ENCODE data around the gene GPR78. TPM values are rescaled to one million over a fixed set of nuclear protein-coding genes. Genes with fewer than 3 reads are reported as not detected.

Gene GPR78
- total and polyA plus RNA-seq, 2 of the 13 experiments (the other 11 are each of a cell fraction or from before 2014, with no cell fraction given) = 0.01 to 0.07 TPM

DNA sequence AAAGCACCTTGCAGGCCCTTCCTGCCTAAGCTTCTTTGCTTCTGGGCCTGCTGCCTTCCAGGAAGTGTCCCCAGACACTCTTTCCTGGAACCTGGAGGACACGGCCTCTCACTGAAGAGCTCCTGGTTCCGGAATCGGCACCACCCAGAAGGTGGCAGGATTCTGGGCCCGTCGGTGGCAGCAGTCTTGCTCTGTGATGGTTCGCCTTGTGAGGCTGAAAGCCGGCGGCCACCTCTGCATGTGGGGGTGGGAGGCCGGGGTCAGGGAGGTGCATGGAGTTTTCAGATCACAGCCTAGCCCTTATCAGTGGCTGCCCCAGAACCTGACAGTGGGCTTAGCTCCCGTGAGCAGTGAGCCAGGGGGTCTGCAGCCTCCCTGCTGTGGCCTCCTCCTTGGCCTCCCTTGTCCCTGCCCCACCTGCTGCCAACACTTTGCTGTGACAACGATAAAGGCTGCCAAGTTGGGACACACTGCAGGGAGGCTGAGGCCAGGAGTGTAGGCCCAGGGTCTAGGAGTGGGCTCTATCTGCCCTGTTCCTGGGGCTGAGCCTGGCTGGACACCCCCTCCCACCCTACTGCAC, 30.8 kb upstream of the GPR78 start:
- in situ Hi-C loops (cut with HindIII; ENCODE audit: extremely low pct_ligation_motif_present, low pct_unique_long_range_greater_than_20kb) (loop anchor here (10.0 kb wide), 1 partner anchor 75 kb away; no protein-coding TSS in a partner anchor), intact Hi-C loops (cut with micrococcal nuclease; ENCODE audit: unreplicated experiment) (no loop called here)
- no peak for TF ChIP-seq ZNF253 (CRISPR knock-in tag; IDR thresholded peaks at IDR 0.05; ENCODE audit: borderline replicate concordance)
- ChIA-PET CTCF (ENCODE audit: low intra/inter-chr PET ratio, low total read pairs) (no interaction called here), POLR2A (interaction anchor here (0.5 kb wide), 1 partner anchor 19 kb away, joined by 3 read pairs; no protein-coding TSS in a partner anchor)
- no peaks in the 10 kb centered on the region for H3K79me2 ChIP-seq (ENCODE audit: insufficient read depth, low read length)
- FAIRE-seq (no peak), ATAC-seq (no peak), DNase-seq (ENCODE audit: low spot score) (no peak)
- no peaks in the 10 kb centered on the region for H4K20me1 ChIP-seq (ENCODE audit: insufficient read depth, low read length)
- no peak overlapping the region for H3K4me3 ChIP-seq (replicated peaks in 1 of 3; ENCODE audit: insufficient read depth in 1 of 3, low read depth in 2 of 3, low read length in 3 of 3)
- no peak overlapping the region for H3K27ac ChIP-seq (ENCODE audit: extremely low read length, insufficient read depth, low read length)
- H3K9ac ChIP-seq (ENCODE audit: insufficient read depth, low read depth, low read length) = no peak overlapping the region
- H3K4me1 ChIP-seq (ENCODE audit: insufficient read depth, low read length) = no peaks in the 10 kb centered on the region
- H3K27me3 ChIP-seq (ENCODE audit: control insufficient read depth in 1 of 2, insufficient read depth in 2 of 2, low read length in 2 of 2) = peaks cover 2 to 35% of the 10 kb centered on the region in 2 experiments
- no peaks in the 10 kb centered on the region for H3K9me3 ChIP-seq (ENCODE audit: low read length)
- 27% methylated on average over 5 of the region's 11 CpGs for WGBS (ENCODE audit: low lambda C conversion rate)
- no peak overlapping the region for H3K4me2 ChIP-seq (ENCODE audit: low read depth, low read length)
- no peaks in the 10 kb centered on the region for H3K36me3 ChIP-seq (replicated peaks in 1 of 2; ENCODE audit: control insufficient read depth in 1 of 2, insufficient read depth in 2 of 2, low read length in 2 of 2)
- no TSS peak for BruUV-seq (replicated peaks)
- H2AFZ ChIP-seq (ENCODE audit: low read length) = no peak overlapping the region

DNA sequence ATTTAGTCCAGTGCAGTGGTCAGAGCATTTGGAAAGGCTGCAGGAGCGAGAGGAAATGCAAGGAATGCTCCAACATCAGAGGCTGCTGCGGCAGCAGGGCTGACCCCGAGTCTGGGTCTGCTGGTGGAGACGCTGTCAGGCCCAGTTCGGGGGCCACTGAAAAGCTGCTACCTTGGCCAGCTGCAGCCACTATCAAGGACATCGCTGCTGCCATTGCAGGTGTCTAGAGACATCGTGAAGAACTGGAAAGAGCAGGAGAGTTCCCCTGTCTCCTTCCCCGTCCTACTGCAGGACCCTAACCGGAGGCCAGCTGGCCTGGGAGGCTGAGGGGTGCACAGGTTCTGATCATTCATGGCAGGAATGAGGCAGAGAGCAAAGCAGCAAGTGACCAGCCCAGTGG, 29.5 kb upstream of the GPR78 start:
- Histone ChIP-seq H3K79me2 (ENCODE audit: insufficient read depth, low read length) (no peaks in the 10 kb centered on the region), H3K9ac (ENCODE audit: insufficient read depth, low read depth, low read length) (no peak overlapping the region), H3K27ac (ENCODE audit: extremely low read length, insufficient read depth, low read length) (no peak overlapping the region), H2AFZ (ENCODE audit: low read length) (no peak overlapping the region), H3K9me3 (ENCODE audit: low read length) (no peaks in the 10 kb centered on the region), H3K4me2 (ENCODE audit: low read depth, low read length) (no peak overlapping the region), H3K36me3 (replicated peaks in 1 of 2; ENCODE audit: control insufficient read depth in 1 of 2, insufficient read depth in 2 of 2, low read length in 2 of 2) (no peaks in the 10 kb centered on the region), H3K27me3 (ENCODE audit: control insufficient read depth in 1 of 2, insufficient read depth in 2 of 2, low read length in 2 of 2) (peaks cover 4 to 26% of the 10 kb centered on the region in 2 experiments), H4K20me1 (ENCODE audit: insufficient read depth, low read length) (no peaks in the 10 kb centered on the region), H3K4me3 (replicated peaks in 1 of 3; ENCODE audit: insufficient read depth in 1 of 3, low read depth in 2 of 3, low read length in 3 of 3) (no peak overlapping the region), H3K4me1 (ENCODE audit: insufficient read depth, low read length) (no peaks in the 10 kb centered on the region)
- ChIA-PET CTCF (ENCODE audit: low intra/inter-chr PET ratio, low total read pairs) (no interaction called here), POLR2A (no interaction called here)
- no peak for DNase-seq (ENCODE audit: low spot score)
- FAIRE-seq = no peak
- intact Hi-C loops (cut with micrococcal nuclease; ENCODE audit: unreplicated experiment) (no loop called here), in situ Hi-C loops (cut with HindIII; ENCODE audit: extremely low pct_ligation_motif_present, low pct_unique_long_range_greater_than_20kb) (no loop called here)
- no CpG with 5 or more reads among the region's 9 CpGs for WGBS (ENCODE audit: low lambda C conversion rate)
- BruUV-seq (replicated peaks) = no TSS peak
- TF ChIP-seq, protein P1, sequence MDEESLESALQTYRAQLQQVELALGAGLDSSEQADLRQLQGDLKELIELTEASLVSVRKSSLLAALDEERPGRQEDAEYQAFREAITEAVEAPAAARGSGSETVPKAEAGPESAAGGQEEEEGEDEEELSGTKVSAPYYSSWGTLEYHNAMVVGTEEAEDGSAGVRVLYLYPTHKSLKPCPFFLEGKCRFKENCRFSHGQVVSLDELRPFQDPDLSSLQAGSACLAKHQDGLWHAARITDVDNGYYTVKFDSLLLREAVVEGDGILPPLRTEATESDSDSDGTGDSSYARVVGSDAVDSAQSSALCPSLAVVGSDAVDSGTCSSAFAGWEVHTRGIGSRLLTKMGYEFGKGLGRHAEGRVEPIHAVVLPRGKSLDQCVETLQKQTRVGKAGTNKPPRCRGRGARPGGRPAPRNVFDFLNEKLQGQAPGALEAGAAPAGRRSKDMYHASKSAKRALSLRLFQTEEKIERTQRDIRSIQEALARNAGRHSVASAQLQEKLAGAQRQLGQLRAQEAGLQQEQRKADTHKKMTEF (CRISPR knock-in tag; IDR thresholded peaks at IDR 0.05) = no peak
- TF ChIP-seq ZNF615 (CRISPR knock-in tag; IDR thresholded peaks at IDR 0.05; ENCODE audit: borderline replicate concordance) (no peak), HIVEP1 (CRISPR knock-in tag; IDR thresholded peaks at IDR 0.05) (no peak)
- ATAC-seq = no peak
